Measurements from ENCODE around the gene GIT1. TPM values are rescaled to one million over a fixed set of nuclear protein-coding genes. Genes with fewer than 3 reads are reported as not detected.

GIT1 gene
- total RNA-seq, 1 experiment from 2014 or later: 46.5 TPM

GRCh38 chr17:29524692-29525091, 64.8 kb downstream of the GIT1 start:
- no peaks in the 10 kb centered on the region; the same call in 1 of the 2 replicates for H3K9me3 ChIP-seq
- BruUV-seq (replicated peaks): no TSS peak
- Mint-ChIP-seq H3K27ac (ENCODE audit: unreplicated experiment) (no peak overlapping the region), H3K36me3 (ENCODE audit: insufficient read depth, unreplicated experiment) (peaks cover 63% of the 10 kb centered on the region), H3K4me3 (ENCODE audit: unreplicated experiment) (no peak overlapping the region), H3K4me1 (ENCODE audit: low read depth, unreplicated experiment) (no peaks in the 10 kb centered on the region), H3K9me3 (ENCODE audit: unreplicated experiment) (no peaks in the 10 kb centered on the region), H3K27me3 (ENCODE audit: insufficient read depth, unreplicated experiment) (no peaks in the 10 kb centered on the region)
- CTCF ChIA-PET: interaction anchor here (1.1 kb wide), 1 partner anchor 12 kb away, joined by 3 read pairs; no protein-coding TSS in a partner anchor
- DNase-seq: no peak
- H3K27me3 ChIP-seq (replicated peaks; ENCODE audit: control insufficient read depth, insufficient read depth, low read length): no peaks in the 10 kb centered on the region
- no peaks in the 10 kb centered on the region for H3K36me3 ChIP-seq (ENCODE audit: control insufficient read depth, insufficient read depth, low read length)
- no peak overlapping the region for H3K4me3 ChIP-seq (ENCODE audit: low read depth, low read length)
- H3K4me1 ChIP-seq: no peaks in the 10 kb centered on the region
- POLR2A ChIA-PET: no interaction called here
- intact Hi-C loops (cut with micrococcal nuclease; ENCODE audit: unreplicated experiment): no loop called here
- no peak for TF ChIP-seq CTCF (IDR thresholded peaks at IDR 0.05; ENCODE audit: insufficient read depth in 1 of 2, low read depth in 1 of 2, low read length in 1 of 2, severe bottlenecking in 1 of 2, unreplicated experiment in 1 of 2)

Other genes with a start within 250 kb of the GIT1 start
- 87.7 and 93.1 TPM in 2 replicates for gene TAOK1, start 199.3 kb downstream of the GIT1 start, total RNA-seq (2022)
- 9.6 and 10.5 TPM in 2 replicates for gene ABHD15, start 22.6 kb downstream of the GIT1 start, total RNA-seq (2022)
- 43.9 and 49.2 TPM in 2 replicates for gene TP53I13, start 20.9 kb downstream of the GIT1 start, total RNA-seq (2022)
- gene ANKRD13B, start 3.5 kb upstream of the GIT1 start, total RNA-seq (2022): 7.7 and 10.4 TPM in 2 replicates
- 2.8 and 2.9 TPM in 2 replicates for gene CORO6, start 33.3 kb upstream of the GIT1 start, total RNA-seq (2022)